Fibroblast of skin of back (primary cell): ENCODE results near the gene ARSD.
"Not testable (repeated sequence)": the region's sequence is repeated elsewhere in the genome, so short reads cannot be mapped to it uniquely, and the experiment has no call there.

ENCODE experiments used
- DNase-seq: peaks from one replicate; pipeline ENCODE4 v3.0.0-alpha.2; 2013

The ARSD gene

GRCh38 chrX:2933125-2933900, 4.2 kb upstream of the ARSD start:
- no peak for DNase-seq

GRCh38 chrX:2931612-2932011, 2.5 kb upstream of the ARSD start:
- no peak for DNase-seq

DNA sequence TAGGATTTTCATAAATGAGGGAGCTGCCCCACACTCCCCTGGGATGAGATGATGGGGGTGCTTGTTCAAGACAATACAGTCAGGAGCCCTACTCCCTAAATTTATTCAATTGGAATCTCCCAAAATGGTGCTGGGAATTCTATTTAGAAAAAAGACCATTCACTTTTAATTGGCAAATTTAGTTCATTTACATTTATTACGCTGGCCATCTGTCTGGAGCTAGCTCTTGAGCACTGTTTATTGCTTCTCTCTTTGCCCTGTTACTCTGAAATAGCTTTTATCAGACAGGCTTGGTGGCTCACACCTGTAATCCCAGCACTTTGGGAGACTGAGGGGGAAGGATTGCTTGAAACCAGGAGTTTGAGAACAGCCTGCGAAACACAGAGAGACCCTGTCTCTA, 2.0 kb upstream of the ARSD start:
- DNase-seq: no peak

- no peak for DNase-seq
Observed at GRCh38 chrX:2928191-2928582, 952 bp downstream of the ARSD start.

DNA sequence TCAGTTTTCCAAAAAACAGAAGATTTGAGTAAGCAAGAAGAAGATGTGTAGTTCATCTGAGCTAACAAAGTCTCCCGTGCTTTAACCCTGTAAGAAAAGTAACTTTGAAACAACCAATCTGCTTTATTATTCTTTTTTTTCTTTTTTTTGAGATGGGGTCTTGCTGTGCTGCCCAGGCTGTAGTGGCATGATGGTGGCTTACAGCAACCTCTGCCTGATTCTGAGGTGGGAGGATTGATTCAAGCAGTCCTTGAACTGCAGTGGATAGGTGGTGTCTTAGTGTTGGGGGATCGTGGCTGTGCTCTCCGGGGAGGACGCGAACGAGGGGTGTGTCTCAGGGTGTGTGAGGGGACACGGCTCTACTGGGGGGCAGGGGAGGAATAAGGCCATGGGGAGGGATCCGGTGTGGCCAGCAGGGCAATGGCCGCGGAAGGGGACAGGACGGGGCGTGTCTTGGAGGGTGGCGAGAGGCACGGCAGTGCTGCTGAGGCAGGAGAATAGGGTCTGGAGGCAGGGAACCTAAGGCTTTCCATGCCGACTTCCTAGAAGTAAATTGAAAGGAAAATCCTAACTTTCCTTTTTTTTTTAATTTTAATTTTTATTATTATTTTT, 2.4 kb downstream of the ARSD start:
- no peak for DNase-seq

- DNase-seq: not testable (repeated sequence)
Observed at GRCh38 chrX:2926255-2926654, 2.9 kb downstream of the ARSD start.

DNA sequence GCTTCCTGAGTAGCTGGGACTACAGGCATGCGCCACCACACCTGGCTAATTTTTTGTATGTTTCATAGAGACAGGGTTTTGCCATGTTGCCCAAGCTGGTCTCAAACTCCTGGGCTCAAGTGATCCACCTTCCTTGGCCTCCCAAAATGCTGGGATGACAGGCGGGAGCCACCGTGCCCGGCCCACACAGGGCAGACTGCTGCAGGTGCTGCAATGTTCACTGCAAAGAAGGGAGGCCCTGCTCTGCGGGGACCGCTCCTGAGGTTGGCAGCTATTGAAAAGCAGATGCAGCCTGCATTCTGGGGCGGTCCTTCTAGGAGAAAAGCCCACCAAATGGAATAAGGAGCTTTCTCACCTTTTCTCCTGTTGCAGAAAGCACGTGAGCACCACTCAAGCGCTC, 5.0 kb downstream of the ARSD start:
- no peak for DNase-seq

DNA sequence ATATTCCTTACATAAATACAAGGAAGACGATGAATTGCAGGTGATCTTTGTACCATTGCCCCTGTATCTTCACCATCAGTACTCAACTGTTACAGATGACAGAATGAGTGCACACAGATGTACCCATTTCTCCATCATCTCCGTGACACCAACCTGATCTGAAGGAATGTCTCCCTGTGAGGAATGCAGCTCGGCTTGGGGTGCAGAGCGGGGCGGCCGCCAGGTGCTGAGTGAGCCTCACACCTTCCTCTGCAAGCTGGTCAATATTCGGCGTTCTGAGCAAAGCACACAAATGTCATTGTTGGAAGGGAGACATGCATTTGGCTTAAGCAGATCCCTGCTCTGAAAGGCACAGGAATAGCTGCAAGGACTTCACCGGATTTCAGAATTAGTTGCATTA, 7.4 kb downstream of the ARSD start:
- no peak for DNase-seq

DNA sequence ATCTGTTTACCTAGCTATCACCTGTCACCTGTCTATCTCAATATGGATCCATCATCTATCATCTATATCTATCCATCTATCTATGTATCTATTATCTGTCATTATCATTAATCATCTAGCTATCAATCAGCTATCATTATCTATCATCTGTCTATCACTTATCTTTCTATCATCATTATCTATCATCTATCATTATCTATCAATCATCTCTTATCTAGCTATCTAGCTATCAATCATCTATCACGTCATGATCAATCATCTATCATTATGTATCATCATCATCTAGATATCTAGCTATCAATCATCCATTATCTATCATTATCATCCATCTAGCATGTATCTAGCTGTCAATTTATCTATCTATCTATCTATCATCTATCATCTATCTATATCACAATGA, 7.9 kb downstream of the ARSD start:
- DNase-seq: no peak

DNA sequence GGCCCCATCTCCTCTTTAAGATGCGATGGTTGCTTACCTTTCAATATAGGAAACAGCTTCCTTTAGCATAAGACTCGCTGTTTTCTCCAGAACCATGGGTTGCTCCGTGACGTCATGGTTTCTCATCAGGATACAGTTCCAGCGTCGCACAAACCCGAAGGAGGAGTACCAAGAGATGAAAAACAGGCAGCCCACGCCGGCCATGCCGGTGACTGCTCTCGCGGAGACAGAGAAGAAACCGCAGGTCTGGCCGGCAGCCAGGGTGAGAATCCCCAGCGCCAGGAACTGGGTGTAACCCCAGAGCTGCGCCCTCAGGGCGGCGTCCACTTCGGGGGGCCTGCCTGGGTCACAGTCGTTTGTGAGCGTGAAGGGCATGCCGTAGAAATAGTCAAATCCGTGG, 11.4 kb downstream of the ARSD start:
- DNase-seq: no peak

DNA sequence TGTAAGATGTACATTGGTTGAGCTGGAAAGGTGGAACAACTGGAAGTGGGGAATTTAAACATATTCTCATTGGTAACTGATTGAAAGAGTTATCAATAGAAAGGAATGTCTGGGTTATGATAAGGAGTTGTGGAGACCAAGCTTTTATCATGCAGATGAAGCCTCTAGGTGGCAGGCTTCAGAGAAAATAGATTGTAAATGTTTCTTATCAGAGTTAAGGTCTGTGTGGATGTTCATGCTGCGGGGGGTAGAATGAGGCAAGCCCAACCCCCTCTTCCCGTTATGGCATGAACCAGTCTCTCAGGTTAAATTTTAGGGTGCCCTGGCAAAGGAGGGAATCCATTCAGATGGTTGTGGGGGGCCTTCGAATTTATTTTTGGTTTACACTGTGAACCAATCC, 16.0 kb downstream of the ARSD start:
- no peak for DNase-seq

- DNase-seq: no peak
Observed at GRCh38 chrX:2910109-2910508, 19.0 kb downstream of the ARSD start.

GRCh38 chrX:2908125-2908685, 20.9 kb downstream of the ARSD start:
- DNase-seq: no peak

- DNase-seq: no peak
Observed at GRCh38 chrX:2907295-2907694, 21.8 kb downstream of the ARSD start.

- DNase-seq: no peak
Observed at GRCh38 chrX:2903366-2903765, 25.8 kb downstream of the ARSD start.

DNA sequence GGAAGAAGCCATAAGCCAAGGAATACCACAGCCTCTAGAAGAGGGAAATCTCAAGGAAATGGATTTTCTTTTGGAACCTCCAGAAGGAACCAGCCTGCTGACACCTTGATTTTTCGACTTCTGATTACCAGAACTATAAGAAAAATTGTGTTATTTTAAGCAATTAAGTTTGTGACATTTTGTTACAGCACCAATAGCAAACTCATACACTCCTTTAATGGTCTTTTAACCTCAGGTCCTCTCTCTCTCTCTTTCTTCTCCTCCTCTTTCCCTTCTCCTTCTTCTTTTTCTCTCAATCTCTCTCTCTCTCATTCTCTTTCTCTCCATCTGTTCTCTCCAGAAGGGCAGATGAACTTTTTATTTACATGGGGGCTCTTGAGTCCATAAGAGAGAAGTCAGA, 26.3 kb downstream of the ARSD start:
- no peak for DNase-seq

- DNase-seq: no peak
Observed at GRCh38 chrX:2901367-2902036, 27.6 kb downstream of the ARSD start.

GRCh38 chrX:2898846-2899512, 30.2 kb downstream of the ARSD start:
- DNase-seq: no peak

DNA sequence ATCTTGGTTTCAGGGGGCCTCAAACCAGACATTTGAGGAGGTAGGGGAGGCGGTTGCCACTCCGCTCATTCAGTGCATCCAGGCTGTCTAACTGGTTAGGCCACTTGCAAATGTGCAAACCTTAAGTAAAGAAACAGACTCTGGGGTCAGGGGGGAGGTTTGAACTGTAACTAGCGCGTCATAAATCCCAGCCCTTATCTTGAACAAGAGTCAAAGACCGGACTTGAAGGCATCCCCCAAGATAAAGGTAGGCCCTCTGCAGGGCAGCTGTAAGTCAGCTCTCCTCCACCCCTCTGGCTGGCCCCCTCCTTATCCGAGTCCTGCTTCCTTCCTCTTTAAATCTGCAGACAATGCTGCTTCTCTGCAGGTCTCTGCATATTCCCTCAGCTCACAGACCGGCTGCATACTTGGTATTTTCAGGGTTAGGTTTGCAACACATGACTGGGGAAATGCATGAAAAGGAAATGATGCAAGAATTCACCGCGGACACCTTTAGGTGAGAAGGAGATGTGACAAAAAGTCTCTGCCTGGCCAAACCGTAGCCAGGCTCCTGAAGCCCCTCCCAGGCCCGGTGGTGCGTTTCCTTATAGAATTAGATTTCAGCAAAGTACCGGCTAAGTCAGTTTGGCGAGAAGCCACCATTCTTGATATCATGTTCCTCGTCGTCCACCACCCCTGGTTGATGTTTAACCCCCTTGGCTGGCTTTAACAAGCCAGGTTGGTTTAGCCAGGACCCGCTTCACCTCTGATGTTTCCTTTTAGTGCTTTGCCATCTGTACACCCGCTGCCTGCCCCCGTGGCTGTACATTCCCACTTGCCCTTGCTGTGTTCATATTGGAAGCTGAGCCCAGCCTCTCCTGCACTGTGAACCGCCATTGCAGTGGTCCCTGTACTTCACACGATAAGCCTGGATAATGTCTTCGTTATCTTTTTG, 31.2 kb downstream of the ARSD start:
- DNase-seq: not testable (repeated sequence)

DNA sequence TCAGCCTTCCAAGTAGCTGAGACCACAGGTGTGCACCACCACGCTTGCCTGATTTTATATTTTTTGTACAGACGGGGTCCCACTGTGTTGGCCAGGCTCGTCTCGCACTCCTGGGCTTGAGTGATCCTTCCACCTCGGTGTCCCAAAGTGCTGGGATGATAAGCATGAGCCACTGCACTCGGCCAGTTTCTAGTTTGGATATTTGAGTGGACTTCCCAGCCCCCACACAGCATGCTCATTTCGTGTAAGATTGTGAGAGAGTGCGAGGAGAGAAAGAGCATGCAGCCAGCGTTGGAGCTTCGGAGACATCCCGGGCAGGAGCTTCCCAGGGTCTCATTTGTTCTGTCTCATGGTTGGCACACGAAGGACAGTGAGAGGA, 31.8 kb downstream of the ARSD start:
- DNase-seq: no peak

DNA sequence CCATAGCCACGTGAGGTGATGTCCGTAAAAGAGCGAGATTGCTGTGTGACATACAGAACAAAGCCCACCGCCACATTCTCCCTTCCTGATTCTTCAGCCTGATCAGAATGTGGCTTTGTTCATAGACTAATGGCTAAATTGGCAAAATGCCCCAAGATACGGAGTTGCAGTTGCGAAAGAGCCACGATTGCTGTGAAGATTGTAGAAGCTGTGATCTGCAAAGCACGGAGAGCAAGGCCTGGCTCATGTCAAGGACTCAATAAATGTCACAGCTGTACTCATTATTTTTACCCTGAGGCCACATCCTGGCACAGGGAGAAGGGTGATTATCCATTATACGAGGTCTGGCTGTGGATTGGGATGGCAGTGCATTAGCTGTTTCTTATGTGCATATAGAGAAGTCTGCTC, 34.2 kb downstream of the ARSD start:
- no peak for DNase-seq

GRCh38 chrX:2892816-2893215, 36.3 kb downstream of the ARSD start:
- DNase-seq: no peak
